ENCODE data around the gene ZBTB20.

ZBTB20 gene

GRCh38 chr3:114453361-114453780 lies 693.7 kb downstream of the ZBTB20 start:
- TF ChIP-seq TCF4 (CRISPR knock-in tag; IDR thresholded peaks at IDR 0.05; ENCODE audit: borderline replicate concordance) (no peak), OSR1 (CRISPR knock-in tag; IDR thresholded peaks at IDR 0.05) (no peak), GLIS3 (CRISPR knock-in tag; IDR thresholded peaks at IDR 0.05) (no peak), ZNF8 (CRISPR knock-in tag; IDR thresholded peaks at IDR 0.05) (no peak), PATZ1 (CRISPR knock-in tag; IDR thresholded peaks at IDR 0.05; ENCODE audit: borderline replicate concordance) (no peak), ZNF565 (CRISPR knock-in tag; conservative IDR thresholded peaks at IDR 0.05; ENCODE audit: low read depth) (no peak), SNAI2 (CRISPR knock-in tag; IDR thresholded peaks at IDR 0.05) (no peak), ZC3H10 (CRISPR knock-in tag; IDR thresholded peaks at IDR 0.05) (no peak), CSRNP3 (CRISPR knock-in tag; IDR thresholded peaks at IDR 0.05) (no peak), CSDC2 (CRISPR knock-in tag; IDR thresholded peaks at IDR 0.05) (no peak), CREB5 (CRISPR knock-in tag; IDR thresholded peaks at IDR 0.05; ENCODE audit: low read depth) (no peak), ZNF70 (CRISPR knock-in tag; IDR thresholded peaks at IDR 0.05) (no peak)
- no peak for ATAC-seq

GRCh38 chr3:114452937-114453336 lies 694.2 kb downstream of the ZBTB20 start:
- TF ChIP-seq CSRNP3 (CRISPR knock-in tag; IDR thresholded peaks at IDR 0.05) (no peak), ZFP30 (CRISPR knock-in tag; IDR thresholded peaks at IDR 0.05) (no peak), TCF4 (CRISPR knock-in tag; IDR thresholded peaks at IDR 0.05; ENCODE audit: borderline replicate concordance) (no peak), ZNF565 (CRISPR knock-in tag; conservative IDR thresholded peaks at IDR 0.05; ENCODE audit: low read depth) (no peak), PATZ1 (CRISPR knock-in tag; IDR thresholded peaks at IDR 0.05; ENCODE audit: borderline replicate concordance) (no peak), CREB5 (CRISPR knock-in tag; IDR thresholded peaks at IDR 0.05; ENCODE audit: low read depth) (no peak), RARB (CRISPR knock-in tag; IDR thresholded peaks at IDR 0.05) (no peak), BACH2 (CRISPR knock-in tag; IDR thresholded peaks at IDR 0.05; ENCODE audit: borderline replicate concordance) (no peak), OSR1 (CRISPR knock-in tag; IDR thresholded peaks at IDR 0.05) (no peak), GLIS3 (CRISPR knock-in tag; IDR thresholded peaks at IDR 0.05) (no peak), ESRRG (CRISPR knock-in tag; IDR thresholded peaks at IDR 0.05) (no peak), ZNF8 (CRISPR knock-in tag; IDR thresholded peaks at IDR 0.05) (no peak), TSHZ2 (CRISPR knock-in tag; IDR thresholded peaks at IDR 0.05) (no peak), PPARA (CRISPR knock-in tag; IDR thresholded peaks at IDR 0.05; ENCODE audit: borderline replicate concordance) (no peak), ZNF70 (CRISPR knock-in tag; IDR thresholded peaks at IDR 0.05) (no peak), ZFP3 (CRISPR knock-in tag; IDR thresholded peaks at IDR 0.05) (no peak), POU6F1 (CRISPR knock-in tag; IDR thresholded peaks at IDR 0.05; ENCODE audit: borderline replicate concordance, low read depth) (no peak), ARNTL (CRISPR knock-in tag; IDR thresholded peaks at IDR 0.05; ENCODE audit: borderline replicate concordance, low read depth) (no peak)
- no peak for ATAC-seq

All from SK-N-SH treated with all-trans-retinoic acid at 6 μM for 48 hours (cell line).